GM12891 (cell line): ENCODE measurements around the gene ZDHHC18. TPM values are rescaled to one million over a fixed set of nuclear protein-coding genes. Genes with fewer than 3 reads are reported as not detected.

ENCODE experiments used
- DNase-seq: peaks from one replicate; pipeline ENCODE4 v3.0.0; 2011; ENCODE audit warnings: low spot score; ENCODE audit not compliant: insufficient read length
- FAIRE-seq: peaks from 2 replicates; lab custom pipeline; 2011; peaks lifted over from hg19 to GRCh38; lab: Jason Lieb, UNC
- PAX5 ChIP-seq: IDR thresholded peaks from 2 replicates; pipeline ENCODE4 v1.6.1; 2011; ENCODE audit warnings: low read length, moderate library complexity, mild to moderate bottlenecking; ENCODE audit not compliant: insufficient read depth, severe bottlenecking
- POLR2A ChIP-seq: IDR thresholded peaks from 2 replicates; pipeline ENCODE4 v1.6.1; 2011; ENCODE audit warnings: low read depth, low read length, control low read depth
- POLR2AphosphoS5 ChIP-seq: IDR thresholded peaks from 2 replicates; pipeline ENCODE4 v1.6.1; 2011; ENCODE audit warnings: low read depth, low read length, control low read depth
- POU2F2 ChIP-seq: IDR thresholded peaks from 2 replicates; pipeline ENCODE4 v1.6.1; 2011; ENCODE audit warnings: low read depth, mild to moderate bottlenecking, control low read depth, low read length, moderate library complexity
- SPI1 ChIP-seq: IDR thresholded peaks from 2 replicates; pipeline ENCODE4 v1.6.1; 2011; ENCODE audit warnings: low read depth, low read length, control low read depth
- TAF1 ChIP-seq: IDR thresholded peaks from 2 replicates; pipeline ENCODE4 v1.6.1; 2011; ENCODE audit warnings: low read depth, low read length, control low read depth
- polyA plus RNA-seq: library from polyadenylated mRNA; unstranded; fragments of >200 nt; gene quantifications from one replicate; pipeline ENCODE4 v1.2.1, GENCODE V29; 2012; ENCODE audit warnings: low read depth, missing spikeins, inconsistent platforms; ENCODE audit not compliant: missing spikeins

ZDHHC18 gene, protein sequence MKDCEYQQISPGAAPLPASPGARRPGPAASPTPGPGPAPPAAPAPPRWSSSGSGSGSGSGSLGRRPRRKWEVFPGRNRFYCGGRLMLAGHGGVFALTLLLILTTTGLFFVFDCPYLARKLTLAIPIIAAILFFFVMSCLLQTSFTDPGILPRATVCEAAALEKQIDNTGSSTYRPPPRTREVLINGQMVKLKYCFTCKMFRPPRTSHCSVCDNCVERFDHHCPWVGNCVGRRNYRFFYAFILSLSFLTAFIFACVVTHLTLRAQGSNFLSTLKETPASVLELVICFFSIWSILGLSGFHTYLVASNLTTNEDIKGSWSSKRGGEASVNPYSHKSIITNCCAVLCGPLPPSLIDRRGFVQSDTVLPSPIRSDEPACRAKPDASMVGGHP
- 24.3 TPM for polyA plus RNA-seq

DNA sequence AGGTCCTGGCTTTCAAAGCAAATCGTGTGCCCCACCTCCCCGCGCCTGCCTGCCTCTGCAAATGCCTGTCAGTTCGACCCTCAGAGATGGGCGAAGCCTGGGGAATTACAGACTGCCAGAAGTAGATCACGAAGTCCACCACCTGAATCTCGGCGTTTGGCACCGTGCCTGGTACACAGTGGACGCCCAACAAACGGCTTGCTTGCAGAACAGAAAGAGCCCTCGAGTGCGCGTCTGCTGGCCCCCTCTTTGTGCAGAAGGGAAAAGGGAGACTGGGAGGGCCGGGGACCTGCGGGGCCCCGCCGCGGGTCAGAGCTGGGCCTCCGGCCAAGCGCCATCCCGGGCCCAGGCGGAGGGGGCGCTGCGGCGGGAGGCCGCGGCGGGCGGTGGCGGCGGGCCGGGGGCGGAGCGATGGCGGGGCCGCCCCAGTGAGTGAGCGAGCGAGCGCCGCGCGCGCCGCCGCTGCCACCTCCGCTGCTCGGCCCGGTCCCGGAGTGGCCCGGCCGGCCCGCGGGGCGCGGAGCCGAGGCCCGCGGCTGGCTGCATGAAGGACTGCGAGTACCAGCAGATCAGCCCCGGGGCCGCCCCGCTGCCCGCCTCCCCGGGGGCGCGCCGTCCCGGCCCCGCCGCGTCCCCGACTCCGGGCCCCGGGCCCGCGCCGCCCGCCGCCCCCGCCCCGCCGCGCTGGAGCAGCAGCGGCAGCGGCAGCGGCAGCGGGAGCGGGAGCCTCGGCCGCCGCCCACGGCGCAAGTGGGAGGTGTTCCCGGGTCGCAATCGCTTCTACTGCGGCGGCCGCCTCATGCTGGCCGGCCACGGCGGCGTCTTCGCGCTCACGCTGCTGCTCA is at the start of gene ZDHHC18:
TSS of gene ZDHHC18 (plus strand) at position 428 of the 845 bp plus-strand sequence. CDS start at position 545, 117 bp downstream.
- TF ChIP-seq POLR2A (peak; percentile 55; the same call in 1 of the 2 replicates), PAX5 (no peak), POLR2AphosphoS5 (peak; percentile 52; the same call in 1 of the 2 replicates), TAF1 (no peak), POU2F2 (no peak), SPI1 (no peak)
- peak; percentile 72 for DNase-seq
- FAIRE-seq, result peak; percentile 77

DNA sequence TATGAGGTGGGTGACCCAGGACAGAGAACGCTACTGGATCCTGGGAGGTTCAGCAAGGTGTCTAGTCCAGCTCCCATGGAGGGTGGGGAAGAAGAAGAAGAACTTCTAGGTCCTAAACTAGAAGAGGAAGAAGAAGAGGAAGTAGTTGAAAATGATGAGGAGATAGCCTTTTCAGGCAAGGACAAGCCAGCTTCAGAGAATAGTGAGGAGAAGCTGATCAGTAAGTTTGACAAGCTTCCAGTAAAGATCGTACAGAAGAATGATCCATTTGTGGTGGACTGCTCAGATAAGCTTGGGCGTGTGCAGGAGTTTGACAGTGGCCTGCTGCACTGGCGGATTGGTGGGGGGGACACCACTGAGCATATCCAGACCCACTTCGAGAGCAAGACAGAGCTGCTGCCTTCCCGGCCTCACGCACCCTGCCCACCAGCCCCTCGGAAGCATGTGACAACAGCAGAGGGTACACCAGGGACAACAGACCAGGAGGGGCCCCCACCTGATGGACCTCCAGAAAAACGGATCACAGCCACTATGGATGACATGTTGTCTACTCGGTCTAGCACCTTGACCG is 47.3 kb upstream of the ZDHHC18 start:
- TF ChIP-seq SPI1 (no peak), TAF1 (no peak), POU2F2 (no peak), PAX5 (no peak), POLR2AphosphoS5 (no peak), POLR2A (no peak)
- FAIRE-seq (no peak), DNase-seq (no peak)

DNA sequence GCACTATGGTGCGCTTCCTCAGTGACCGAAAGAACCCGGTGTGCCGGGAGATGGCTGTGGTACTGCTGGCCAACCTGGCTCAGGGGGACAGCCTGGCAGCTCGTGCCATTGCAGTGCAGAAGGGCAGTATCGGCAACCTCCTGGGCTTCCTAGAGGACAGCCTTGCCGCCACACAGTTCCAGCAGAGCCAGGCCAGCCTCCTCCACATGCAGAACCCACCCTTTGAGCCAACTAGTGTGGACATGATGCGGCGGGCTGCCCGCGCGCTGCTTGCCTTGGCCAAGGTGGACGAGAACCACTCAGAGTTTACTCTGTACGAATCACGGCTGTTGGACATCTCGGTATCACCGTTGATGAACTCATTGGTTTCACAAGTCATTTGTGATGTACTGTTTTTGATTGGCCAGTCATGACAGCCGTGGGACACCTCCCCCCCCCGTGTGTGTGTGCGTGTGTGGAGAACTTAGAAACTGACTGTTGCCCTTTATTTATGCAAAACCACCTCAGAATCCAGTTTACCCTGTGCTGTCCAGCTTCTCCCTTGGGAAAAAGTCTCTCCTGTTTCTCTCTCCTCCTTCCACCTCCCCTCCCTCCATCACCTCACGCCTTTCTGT is 46.0 kb upstream of the ZDHHC18 start:
- TF ChIP-seq POU2F2 (no peak), POLR2AphosphoS5 (0 out of 2 replicates have a peak, but pooled peaks have one; percentile 25)
- FAIRE-seq, result peak; percentile 9
- no peak for DNase-seq

DNA sequence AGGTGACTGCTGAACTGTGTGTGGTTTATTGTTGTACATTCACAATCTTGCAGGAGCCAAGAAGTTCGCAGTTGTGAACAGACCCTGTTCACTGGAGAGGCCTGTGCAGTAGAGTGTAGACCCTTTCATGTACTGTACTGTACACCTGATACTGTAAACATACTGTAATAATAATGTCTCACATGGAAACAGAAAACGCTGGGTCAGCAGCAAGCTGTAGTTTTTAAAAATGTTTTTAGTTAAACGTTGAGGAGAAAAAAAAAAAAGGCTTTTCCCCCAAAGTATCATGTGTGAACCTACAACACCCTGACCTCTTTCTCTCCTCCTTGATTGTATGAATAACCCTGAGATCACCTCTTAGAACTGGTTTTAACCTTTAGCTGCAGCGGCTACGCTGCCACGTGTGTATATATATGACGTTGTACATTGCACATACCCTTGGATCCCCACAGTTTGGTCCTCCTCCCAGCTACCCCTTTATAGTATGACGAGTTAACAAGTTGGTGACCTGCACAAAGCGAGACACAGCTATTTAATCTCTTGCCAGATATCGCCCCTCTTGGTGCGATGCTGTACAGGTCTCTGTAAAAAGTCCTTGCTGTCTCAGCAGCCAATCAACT is 45.2 kb upstream of the ZDHHC18 start:
- FAIRE-seq (no peak), DNase-seq (no peak)
- TF ChIP-seq POU2F2 (no peak), TAF1 (no peak), POLR2A (no peak), PAX5 (no peak), POLR2AphosphoS5 (no peak), SPI1 (no peak)

DNA sequence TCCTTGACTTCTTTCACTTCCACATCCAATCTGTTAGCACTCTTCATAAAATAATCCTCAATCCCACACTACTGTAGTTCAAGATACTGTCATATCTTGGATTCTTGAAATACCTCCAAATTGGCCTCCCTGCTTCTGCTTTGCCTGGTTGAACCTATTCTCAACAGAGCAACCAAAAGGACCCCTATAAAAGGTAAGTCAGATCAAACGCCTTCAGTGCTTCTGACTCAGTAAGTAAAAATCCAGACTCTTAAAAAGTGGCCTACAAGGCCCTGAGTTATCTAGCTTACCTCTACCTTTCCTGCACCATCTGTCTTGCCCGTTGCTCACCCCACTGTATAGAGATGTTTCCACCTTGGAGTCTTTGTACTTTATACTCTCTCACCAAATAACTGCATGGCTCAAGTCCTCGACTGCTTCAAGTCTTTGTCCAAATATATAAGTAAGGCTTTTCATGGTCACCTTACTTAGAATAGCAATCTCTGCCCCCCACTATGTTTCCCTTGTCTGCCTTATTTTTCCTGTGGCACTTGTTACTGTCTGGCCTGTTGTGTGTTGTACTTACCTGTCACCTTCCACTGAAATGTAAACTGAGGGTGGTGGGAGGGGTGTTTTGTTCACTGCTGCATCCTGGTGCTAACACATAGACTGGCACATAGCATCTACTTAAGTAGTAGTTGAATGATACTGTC is 43.8 kb upstream of the ZDHHC18 start:
- TF ChIP-seq PAX5 (no peak), POLR2A (no peak), SPI1 (no peak), POU2F2 (no peak), POLR2AphosphoS5 (no peak), TAF1 (no peak)
- DNase-seq, result no peak
- no peak for FAIRE-seq

DNA sequence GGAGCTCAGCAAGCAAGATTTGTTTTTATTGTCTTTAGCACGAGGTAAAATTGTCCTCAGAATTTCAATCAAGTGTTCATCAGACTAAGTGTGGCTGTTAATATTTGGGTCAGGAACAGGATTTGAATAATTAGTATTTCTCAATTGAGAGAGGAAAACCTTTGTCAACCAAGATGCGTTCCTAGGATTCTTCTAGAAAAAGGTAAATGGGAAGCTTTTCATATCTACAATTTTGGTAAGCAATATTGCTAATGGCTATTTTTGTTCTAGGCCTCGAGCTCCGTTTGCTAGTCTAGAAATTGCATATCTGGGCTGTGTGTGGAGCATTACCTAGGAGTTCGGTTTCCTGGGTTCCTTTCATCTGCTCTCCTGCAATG is 42.9 kb upstream of the ZDHHC18 start:
- no peak for FAIRE-seq
- TF ChIP-seq SPI1 (no peak), PAX5 (no peak), POLR2AphosphoS5 (no peak), TAF1 (no peak), POLR2A (no peak), POU2F2 (no peak)
- no peak for DNase-seq

DNA sequence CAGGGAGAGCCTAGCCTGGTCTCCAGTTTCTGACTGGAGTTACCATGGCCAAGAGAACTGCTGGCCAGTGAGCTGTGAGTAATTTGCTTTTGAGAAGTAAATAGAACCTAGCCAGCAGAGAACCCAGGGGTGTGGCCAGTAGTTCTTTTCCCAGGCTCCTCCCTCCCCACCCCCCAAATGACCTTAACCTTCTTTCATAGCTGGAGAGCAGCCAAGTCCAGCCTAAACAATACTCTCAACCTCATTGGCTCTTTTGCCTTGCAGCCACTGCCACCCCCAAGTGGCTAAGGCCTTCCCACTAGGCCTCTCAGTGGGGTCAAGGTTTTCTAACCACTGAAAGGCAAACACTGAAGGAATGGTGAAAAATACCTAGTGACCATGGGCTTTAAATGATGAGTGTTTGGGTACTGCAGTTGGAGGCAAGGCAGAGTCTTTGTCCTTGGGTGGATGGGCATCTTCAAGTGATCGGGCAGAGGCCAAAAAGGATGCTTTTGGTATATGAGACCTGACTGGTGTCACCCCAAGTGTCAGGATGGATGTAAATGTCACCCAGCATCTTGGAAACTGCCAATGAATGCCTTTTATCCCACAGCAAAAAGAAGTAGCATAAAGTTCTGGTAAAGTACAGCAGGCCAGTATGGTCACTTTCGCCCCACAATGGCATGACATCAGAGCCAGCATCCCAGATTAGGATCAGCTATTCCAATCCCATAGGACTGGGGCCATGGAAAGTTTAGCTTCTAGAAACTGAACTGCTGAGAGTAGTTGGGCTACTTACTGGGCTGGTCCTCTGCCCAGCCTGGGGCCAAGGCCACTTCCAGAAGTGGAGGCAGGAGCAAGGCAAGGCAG is 42.2 kb upstream of the ZDHHC18 start:
- FAIRE-seq, result no peak
- DNase-seq, result no peak
- TF ChIP-seq POLR2AphosphoS5 (no peak), TAF1 (no peak), PAX5 (no peak), SPI1 (no peak), POU2F2 (no peak), POLR2A (no peak)

DNA sequence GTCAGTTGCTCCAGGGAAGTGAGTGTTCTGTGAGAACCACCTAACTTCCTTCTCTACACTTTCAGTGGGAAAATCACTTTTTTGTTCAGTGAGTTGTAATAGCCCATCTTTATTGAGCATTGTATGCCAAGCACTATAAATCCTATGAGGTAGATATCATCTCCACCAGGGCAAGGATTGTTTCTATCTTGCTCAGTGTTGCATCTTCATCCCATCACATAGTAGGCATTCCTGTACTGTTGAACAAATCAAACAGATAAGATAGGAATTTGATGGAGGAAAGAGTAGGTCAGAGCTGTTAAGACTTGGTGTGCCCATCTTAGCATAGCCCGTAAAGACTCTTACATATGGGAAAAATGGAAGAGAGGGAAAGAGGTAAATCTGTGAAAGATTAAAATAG is 41.6 kb upstream of the ZDHHC18 start:
- DNase-seq (no peak), FAIRE-seq (no peak)
- TF ChIP-seq POLR2AphosphoS5, result no peak
- TF ChIP-seq PAX5, result no peak
- no peak for TF ChIP-seq POU2F2
- no peak for TF ChIP-seq POLR2A
- no peak for TF ChIP-seq TAF1
- TF ChIP-seq SPI1, result no peak
